SH-SY5Y (cell line): ENCODE measurements around the gene SYCE1.

Source experiments
- GATA2 ChIP-seq: IDR thresholded peaks from 2 replicates; pipeline ENCODE4 v1.6.1; 2011; ENCODE audit warnings: mild to moderate bottlenecking, low read depth, low read length
- GATA3 ChIP-seq: IDR thresholded peaks from 2 replicates; pipeline ENCODE4 v1.6.1; 2011; ENCODE audit warnings: low read depth, mild to moderate bottlenecking, low read length, moderate library complexity

SYCE1 gene

DNA sequence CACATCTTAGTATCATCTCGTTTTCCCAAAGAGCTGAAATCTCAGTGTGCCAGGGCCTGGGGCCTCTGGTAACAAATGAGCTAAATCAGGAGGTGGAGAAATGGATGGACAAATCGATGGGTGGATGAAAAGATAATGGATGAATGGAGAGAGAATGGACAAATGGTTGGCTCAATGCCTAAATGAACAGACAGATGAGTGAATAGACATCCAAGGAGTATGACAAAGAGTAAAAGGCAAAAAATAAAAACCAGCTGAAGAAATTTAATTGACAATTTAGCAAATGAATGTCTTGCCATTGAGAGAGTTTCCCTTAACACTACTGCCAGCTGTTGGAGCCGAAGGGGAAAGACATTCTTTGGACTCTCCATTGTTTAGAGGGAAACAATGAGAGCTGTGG is 8.0 kb downstream of the SYCE1 start:
- TF ChIP-seq GATA2 (no peak), GATA3 (no peak)

DNA sequence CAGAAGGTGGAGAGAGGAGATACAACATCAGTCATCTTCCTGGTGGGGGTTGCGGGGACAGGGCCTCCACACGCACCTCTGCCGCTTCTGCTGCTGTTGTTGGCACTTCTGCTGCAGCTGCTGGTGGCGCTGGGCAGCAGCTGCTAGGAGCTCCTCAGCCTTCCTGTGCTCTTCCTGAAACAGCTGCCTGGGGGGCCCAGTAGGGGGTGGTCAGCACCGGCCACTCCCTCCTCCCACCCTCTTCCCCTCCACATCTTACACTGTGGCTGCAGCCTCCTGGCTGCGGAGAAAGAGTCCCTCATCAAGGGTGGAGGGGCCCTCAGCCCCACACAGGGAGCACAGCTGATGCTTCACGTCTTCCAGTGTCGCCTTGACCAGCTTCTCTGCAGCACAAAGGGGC is 9.9 kb downstream of the SYCE1 start:
- TF ChIP-seq GATA3 (no peak), GATA2 (no peak)

DNA sequence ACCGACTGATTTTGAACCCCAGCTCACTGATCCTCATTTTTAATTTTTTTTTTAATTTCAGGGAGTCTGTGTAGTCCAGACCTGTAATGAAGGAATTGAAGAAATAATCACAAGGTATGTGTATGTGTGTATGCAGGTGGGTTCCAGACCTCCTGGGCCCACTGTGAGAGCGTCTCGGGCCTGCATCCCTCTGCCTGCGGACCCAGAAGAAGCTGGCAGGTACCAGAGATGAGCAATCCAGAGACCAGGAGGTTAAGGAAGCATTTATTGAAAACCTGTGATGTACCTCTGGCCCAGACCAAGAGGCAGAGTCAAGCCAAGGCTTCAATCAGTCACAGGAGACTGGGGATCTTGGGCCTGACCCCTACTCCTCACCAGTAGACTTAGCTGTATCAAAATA is 10.8 kb downstream of the SYCE1 start:
- TF ChIP-seq GATA2 (no peak), GATA3 (no peak)

DNA sequence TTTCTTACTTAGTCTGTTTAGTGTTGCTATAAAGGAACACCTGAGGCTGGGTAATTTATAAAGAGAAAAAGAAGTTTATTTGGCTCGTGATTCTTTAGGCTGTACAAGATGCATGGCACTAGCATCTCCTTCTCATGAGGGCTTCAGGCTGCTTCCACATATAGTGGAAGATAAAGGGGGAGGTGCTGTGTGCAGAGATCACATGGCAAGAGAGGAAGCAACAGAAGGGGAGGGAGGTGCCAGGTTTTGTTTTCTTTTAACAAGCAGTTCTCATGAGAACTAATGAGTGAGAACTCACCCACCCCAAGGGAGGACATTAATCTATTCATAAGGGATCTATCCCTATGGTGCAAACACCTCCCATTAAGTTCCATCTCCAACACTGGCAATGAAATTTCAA is 20.9 kb downstream of the SYCE1 start:
- TF ChIP-seq GATA2 (no peak), GATA3 (no peak)

DNA sequence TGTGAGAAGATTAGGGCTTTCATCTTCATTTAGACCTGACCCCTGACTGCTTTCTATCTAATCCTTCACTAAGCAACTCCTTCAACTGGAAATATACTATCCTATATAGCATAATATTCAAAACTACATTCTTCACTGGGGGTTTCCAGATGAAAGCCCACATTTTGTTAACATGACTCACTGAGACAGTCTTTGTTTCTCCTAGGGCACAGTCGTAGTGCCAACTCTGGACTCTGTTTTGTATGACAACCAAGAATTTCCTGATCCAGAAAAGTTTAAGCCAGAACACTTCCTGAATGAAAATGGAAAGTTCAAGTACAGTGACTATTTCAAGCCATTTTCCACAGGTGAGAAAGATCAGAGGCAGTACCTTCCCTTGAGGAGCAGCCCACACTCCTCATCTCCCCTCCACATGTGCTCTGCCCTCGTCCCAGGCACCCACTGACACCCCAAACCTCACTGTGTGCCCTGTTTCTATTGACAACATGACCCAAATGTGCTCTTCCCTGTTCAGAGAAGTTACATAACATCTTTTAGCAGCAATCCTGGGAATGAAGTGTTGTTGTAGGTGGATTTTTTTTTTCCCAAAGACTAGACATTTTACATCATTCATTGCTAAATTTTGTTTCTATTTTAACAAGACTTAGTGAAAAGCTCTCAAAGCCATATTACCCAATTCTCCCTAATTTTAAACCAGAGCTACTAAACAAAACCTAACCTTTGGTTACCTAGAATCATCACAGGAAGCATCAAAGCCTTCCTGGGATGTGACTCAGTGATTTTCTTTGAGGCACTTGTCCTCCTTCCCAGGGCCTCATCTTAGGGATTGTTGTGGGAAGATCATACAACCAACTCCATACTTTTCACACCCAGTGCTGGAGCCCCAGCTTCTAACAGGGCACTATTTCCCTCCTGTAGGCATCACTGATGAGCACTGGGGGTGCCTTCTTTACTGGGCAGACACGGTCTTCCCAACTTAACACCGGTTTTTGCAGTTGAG is 27.5 kb downstream of the SYCE1 start:
- TF ChIP-seq GATA2, result no peak
- no peak for TF ChIP-seq GATA3

DNA sequence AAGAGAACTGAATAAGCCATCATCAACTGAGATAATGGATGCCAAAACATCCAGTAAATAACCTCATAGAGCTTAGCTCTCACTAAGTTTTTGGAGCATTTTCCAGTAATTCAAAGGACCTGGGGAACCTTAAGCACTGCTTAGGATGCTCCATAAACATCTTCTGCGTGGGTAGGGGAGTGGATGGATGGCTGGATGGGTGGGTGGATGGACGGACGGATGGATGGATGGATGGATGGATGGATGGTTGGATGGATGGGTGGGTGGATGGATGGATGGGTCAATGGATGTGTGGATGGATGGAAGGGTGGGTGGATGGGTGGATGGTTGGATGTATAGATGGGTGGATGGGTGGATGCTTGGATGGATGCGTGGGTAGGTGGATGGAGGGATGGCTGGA is 29.2 kb downstream of the SYCE1 start:
- no peak for TF ChIP-seq GATA2

DNA sequence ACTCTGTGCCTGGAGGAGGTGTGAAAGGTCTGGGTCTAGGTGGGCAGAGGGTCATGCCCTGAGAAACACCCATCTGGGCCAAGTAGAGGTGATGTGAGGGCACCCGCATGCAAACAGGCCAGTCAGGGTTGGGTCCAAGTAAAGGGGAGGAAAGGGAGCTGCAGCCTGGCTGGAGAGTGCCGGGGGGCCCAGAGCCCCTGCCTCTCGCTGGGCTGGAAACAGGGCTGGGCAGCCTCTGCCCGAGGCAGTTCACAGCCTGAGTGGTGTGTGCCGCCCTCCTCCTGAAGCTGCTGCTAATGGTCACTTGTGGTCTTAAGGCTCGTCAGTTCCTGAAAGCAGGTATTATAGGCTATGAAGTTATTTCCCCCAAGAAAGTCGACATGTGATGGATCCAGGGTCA is 31.0 kb downstream of the SYCE1 start:
- TF ChIP-seq GATA3, result no peak
- TF ChIP-seq GATA2, result no peak

DNA sequence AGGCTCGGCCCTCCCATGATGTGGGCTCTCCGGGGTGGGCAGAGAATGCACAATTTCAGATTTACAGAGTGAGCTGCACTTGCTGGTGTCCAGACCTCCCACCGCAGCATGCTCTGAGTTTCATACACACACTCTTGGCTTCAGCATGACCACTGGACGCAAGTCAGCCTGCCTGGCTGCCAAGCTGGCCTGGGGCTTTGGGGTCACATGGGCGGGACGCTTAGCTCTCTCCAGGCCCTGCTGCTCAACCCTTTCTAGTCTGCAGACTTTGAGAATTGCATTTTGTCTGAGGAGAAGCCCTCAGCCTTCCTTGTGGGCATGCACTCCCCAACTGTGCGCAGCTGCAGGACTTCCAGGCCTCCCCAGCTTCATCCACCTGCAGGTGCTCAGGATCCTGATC is 32.5 kb downstream of the SYCE1 start:
- no peak for TF ChIP-seq GATA2
- no peak for TF ChIP-seq GATA3

DNA sequence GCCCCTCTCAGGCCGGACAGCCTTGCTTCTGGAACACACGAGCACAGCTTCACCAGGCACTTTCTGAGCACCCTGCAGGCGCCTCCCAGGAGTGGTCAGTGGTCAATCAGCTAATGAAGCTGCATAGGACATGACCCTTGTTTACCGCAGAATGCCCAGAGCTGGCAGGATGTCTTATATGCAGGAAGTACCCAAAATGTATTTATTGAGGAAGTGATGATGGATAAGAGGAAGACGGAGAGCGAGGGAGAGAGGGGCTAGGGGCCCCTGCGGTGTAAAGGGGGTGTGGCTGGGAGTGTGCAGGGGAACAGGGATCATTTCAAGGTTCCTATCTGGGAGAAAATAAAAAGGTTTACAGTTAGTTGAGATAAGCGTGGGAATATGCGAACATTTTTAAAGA is 34.9 kb downstream of the SYCE1 start:
- TF ChIP-seq GATA3 (no peak), GATA2 (no peak)

DNA sequence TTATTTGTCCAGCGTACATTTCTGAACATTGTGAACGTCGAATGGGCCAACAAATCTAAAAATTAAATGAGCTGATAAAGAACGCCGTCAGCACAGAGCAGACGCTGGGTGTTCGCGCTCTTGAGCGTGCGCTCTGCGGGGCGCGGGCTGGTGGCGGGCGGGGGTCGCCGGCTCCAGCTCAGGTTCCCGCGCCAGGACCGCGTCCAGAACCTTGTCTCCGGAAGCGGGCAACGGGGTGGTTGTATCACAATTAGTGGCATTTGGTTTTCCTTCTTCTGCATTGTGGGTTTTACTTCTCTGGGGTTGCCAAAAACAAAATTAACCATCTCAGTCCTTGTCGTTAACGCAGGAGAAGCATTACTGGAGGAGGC is 35.8 kb downstream of the SYCE1 start:
- TF ChIP-seq GATA3 (no peak), GATA2 (no peak)

DNA sequence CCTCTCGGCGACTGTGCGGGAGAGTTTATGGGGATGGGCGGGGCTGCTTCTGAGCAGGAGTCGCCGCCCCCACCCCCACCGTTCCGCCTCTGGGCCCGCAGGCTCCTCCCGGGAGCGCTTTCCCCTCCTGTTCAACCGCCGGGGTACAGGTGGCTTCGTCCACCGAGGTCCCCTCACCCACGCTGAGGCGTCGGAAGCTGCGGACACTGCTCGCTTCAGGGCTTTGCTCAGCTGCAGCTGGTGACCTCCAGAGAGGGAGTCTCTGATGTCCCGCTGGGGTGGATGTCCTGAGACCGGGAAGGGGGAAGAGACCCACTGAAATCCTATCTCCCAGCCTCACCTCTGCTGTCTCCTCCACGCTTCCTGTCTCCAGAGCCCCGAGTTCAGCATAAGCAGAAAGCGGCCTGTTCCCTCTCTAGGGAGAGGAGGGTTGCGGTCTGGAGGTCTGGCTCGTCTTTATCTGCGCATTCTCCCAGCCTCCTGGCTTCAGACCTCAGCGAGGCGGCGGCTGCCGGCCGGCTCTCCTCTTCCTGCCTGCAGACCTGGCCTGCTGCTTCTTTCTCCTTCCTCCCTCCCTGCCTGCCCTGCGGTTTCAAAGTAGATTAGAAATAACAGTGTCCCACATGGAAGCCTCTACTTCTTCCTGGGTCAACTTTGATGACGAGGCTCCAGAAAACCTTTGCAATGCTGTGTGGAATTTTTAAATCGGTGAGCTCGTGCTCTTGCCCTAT is 36.4 kb downstream of the SYCE1 start:
- TF ChIP-seq GATA3 (no peak), GATA2 (no peak)

DNA sequence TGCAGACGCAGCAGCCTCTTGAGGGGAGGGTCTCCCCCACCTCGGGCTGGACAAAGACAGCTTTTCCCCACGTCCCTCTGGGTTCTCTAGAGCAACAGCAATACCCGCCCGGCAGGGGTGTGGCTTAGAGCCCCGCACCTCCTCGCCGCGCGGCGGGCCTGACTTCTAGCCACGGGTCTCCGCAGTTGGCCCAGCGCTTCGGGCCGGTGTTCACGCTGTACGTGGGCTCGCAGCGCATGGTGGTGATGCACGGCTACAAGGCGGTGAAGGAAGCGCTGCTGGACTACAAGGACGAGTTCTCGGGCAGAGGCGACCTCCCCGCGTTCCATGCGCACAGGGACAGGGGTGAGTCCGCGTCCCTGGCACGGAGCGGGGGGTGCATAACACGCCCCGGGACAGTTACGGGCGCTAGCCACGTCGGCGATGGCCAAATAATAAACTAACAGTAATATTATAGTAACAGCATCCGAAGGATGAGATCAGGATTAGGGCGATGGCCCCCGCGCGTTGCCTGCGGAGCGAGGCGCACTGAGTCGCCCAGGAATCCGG is 37.0 kb downstream of the SYCE1 start:
- TF ChIP-seq GATA3, result no peak
- TF ChIP-seq GATA2, result no peak

DNA sequence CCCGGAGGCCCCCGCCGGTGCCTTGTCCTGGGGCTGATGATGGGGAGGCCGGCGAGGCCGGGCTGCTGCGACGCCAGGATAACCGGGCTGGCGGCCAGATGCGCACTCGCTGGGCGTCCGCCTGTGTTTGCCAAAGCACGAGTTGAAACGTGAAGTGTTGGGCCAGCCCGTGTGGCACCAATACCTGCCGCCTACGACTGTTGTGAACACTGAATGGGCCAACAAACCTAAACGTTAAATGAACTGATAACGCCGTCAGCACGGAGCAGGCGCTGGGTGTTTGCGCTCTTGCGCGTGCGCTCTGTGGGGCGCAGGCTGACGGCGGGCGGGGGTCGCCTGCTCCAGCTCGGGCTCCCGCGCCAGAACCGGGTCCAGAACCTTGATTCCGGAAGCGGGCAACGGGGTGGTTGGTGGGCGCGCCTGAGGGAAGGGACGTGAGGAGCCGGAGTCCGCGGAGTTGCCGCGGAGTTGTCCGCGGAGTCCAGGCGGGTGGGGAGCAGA is 37.6 kb downstream of the SYCE1 start:
- TF ChIP-seq GATA3, result no peak
- TF ChIP-seq GATA2, result no peak

DNA sequence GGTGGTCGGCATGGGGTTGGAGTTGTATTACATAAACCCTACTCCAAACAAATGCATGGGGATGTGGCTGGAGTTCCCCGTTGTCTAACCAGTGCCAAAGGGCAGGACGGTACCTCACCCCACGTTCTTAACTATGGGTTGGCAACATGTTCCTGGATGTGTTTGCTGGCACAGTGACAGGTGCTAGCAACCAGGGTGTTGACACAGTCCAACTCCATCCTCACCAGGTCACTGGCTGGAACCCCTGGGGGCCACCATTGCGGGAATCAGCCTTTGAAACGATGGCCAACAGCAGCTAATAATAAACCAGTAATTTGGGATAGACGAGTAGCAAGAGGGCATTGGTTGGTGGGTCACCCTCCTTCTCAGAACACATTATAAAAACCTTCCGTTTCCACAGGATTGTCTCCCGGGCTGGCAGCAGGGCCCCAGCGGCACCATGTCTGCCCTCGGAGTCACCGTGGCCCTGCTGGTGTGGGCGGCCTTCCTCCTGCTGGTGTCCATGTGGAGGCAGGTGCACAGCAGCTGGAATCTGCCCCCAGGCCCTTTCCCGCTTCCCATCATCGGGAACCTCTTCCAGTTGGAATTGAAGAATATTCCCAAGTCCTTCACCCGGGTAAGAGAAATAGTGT is 38.3 kb downstream of the SYCE1 start, which contains the start of gene CYP2E1:
TSS of gene CYP2E1 (plus strand) at position 407 of the 632 bp plus-strand sequence. CDS start at position 440, 33 bp downstream.
- no peak for TF ChIP-seq GATA3
- TF ChIP-seq GATA2, result no peak
